GM12872 (cell line): Measurements from ENCODE around the gene ITGA11.

Experiments
- CTCF ChIP-seq: IDR thresholded peaks from 3 replicates; pipeline ENCODE4 v1.5.1; 2011; ENCODE audit warnings: low read depth, mild to moderate bottlenecking, low read length, moderate library complexity; ENCODE audit not compliant: insufficient read depth

ITGA11 gene

GRCh38 chr15:68264282-68264681, 167.7 kb downstream of the ITGA11 start:
- TF ChIP-seq CTCF: no peak

- no peak for TF ChIP-seq CTCF
Measured at GRCh38 chr15:68262514-68263356, 169.2 kb downstream of the ITGA11 start.

GRCh38 chr15:68261980-68262379, 170.0 kb downstream of the ITGA11 start:
- TF ChIP-seq CTCF: no peak

GRCh38 chr15:68261241-68261640, 170.7 kb downstream of the ITGA11 start:
- no peak for TF ChIP-seq CTCF

- TF ChIP-seq CTCF: no peak
Measured at GRCh38 chr15:68259883-68260282, 172.1 kb downstream of the ITGA11 start.

- no peak for TF ChIP-seq CTCF
Measured at GRCh38 chr15:68258692-68259091, 173.3 kb downstream of the ITGA11 start.

- no peak for TF ChIP-seq CTCF
Measured at GRCh38 chr15:68256675-68257450, 175.1 kb downstream of the ITGA11 start.
